Peyer's patch (tissue), 4 donors: ENCODE measurements around the gene RAB7A. TPM values are rescaled to one million over a fixed set of nuclear protein-coding genes. Genes with fewer than 3 reads are reported as not detected.
"Not testable (repeated sequence)": the region's sequence is repeated elsewhere in the genome, so short reads cannot be mapped to it uniquely, and the experiment has no call there.

Source experiments
- DNase-seq, 3 donors: peaks; one replicate each; pipeline ENCODE4 v3.0.0-alpha.2; 2017 to 2019
- H3K27ac ChIP-seq, 4 donors: fragments of 200-600 bp; sonication (generic); one replicate each; pipeline ENCODE4 v1.5.1; 2016 to 2019
- H3K27me3 ChIP-seq, 2 donors: fragments of 200-600 bp; sonication (generic); one replicate each; pipeline ENCODE4 v1.5.1; 2019
- H3K36me3 ChIP-seq, 3 donors: fragments of 200-600 bp; sonication (generic); one replicate each; pipeline ENCODE4 v1.5.1; 2016 to 2019
- H3K4me1 ChIP-seq, 4 donors: fragments of 200-600 bp; sonication (generic); one replicate each; pipeline ENCODE4 v1.5.1; 2016 to 2019
- H3K4me3 ChIP-seq, 4 donors: fragments of 200-600 bp; sonication (generic); 1 replicate in 3 of 4; 2 replicates in 1 of 4; pipeline ENCODE4 v1.5.1; 2016 to 2019; ENCODE audit warnings: mild to moderate bottlenecking in 1 of 4
- H3K9me3 ChIP-seq, 4 donors: fragments of 200-600 bp; sonication (generic); one replicate each; pipeline ENCODE4 v1.5.1; 2016 to 2019; ENCODE audit warnings: mild to moderate bottlenecking in 1 of 4
- POLR2A ChIP-seq, 2 donors: fragments of 450-650 bp; IDR thresholded peaks; one replicate each; pipeline ENCODE4 v1.5.1; 2017; ENCODE audit warnings: antibody characterized with exemption in 2 of 2, mild to moderate bottlenecking in 2 of 2, moderate library complexity in 2 of 2
- total RNA-seq, 4 donors: library from RNA; depleted of rRNA; stranded (reverse); fragments of >200 nt; gene quantifications; one replicate each; pipeline ENCODE4 v1.1.0, GENCODE V29; 2016
- TF ChIP-seq, protein P1 (sequence below), 6 experiments: fragments of 450-650 bp in 4 of 6; fragments of 200-600 bp in 2 of 6; sonication (generic) in 1 of 6; IDR thresholded peaks; one replicate each; pipeline ENCODE4 v1.5.1; 2017 to 2019; ENCODE audit warnings: antibody characterized with exemption in 6 of 6, mild to moderate bottlenecking in 3 of 6, moderate library complexity in 1 of 6

Gene RAB7A
- total RNA-seq, 4 donors from 2014 or later = 96.6 to 116 (median 99.4) TPM

DNA sequence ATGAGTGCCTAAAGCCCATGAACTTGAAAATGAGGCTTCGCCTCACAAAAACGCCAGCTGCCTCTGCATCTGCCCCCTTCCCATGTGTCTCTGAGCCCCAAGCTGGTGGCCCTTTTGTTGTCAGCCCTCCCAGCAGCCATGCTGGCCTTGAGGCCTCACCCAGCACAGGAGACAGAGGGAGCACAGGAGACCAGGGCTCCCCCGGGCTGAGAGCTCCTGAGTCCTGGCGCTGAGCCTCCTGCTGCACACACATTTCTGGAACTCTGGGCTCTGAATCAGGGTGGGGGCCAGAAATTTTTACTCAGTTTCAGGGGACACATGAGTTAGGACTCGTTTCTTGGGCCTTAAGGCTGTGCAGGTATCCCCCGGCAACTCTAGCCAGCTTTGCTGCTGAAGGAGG is 97.0 kb downstream of the RAB7A start:
- Histone ChIP-seq H3K4me3 (no peak overlapping the region), H3K36me3 (peaks cover 0 to 7% (median 0%) of the 10 kb centered on the region in 3 donors), H3K27ac (no peak overlapping the region), H3K9me3 (no peaks in the 10 kb centered on the region), H3K27me3 (no peaks in the 10 kb centered on the region), H3K4me1 (peaks cover 0 to 6% (median 0%) of the 10 kb centered on the region in 4 donors)
- TF ChIP-seq, protein P1, sequence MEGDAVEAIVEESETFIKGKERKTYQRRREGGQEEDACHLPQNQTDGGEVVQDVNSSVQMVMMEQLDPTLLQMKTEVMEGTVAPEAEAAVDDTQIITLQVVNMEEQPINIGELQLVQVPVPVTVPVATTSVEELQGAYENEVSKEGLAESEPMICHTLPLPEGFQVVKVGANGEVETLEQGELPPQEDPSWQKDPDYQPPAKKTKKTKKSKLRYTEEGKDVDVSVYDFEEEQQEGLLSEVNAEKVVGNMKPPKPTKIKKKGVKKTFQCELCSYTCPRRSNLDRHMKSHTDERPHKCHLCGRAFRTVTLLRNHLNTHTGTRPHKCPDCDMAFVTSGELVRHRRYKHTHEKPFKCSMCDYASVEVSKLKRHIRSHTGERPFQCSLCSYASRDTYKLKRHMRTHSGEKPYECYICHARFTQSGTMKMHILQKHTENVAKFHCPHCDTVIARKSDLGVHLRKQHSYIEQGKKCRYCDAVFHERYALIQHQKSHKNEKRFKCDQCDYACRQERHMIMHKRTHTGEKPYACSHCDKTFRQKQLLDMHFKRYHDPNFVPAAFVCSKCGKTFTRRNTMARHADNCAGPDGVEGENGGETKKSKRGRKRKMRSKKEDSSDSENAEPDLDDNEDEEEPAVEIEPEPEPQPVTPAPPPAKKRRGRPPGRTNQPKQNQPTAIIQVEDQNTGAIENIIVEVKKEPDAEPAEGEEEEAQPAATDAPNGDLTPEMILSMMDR (IDR thresholded peaks at IDR 0.05) = no peak
- TF ChIP-seq POLR2A (IDR thresholded peaks at IDR 0.05) = no peak
- no peak for DNase-seq

DNA sequence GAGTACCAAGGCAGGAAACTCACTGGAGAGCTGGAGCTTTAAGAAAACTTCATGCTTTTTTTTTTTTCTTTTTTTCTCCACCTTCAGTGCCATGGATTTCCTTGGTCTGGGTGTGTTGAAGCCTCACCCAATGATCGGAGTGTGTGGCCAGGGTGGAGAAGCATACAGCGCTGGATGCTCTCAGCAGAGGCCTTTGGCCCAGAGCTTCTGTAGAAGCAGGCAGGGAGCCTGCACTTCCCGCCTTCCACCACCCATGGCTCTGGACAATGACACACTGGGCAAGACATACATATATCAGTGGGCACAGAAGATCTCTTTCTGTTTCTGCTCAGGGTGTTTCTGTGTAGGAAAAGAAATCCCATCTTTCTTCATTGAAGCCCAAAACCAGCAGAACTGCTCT is 97.6 kb downstream of the RAB7A start:
- H3K27ac ChIP-seq = no peak overlapping the region
- H3K36me3 ChIP-seq = peaks cover 0 to 4% (median 0%) of the 10 kb centered on the region in 3 donors

DNA sequence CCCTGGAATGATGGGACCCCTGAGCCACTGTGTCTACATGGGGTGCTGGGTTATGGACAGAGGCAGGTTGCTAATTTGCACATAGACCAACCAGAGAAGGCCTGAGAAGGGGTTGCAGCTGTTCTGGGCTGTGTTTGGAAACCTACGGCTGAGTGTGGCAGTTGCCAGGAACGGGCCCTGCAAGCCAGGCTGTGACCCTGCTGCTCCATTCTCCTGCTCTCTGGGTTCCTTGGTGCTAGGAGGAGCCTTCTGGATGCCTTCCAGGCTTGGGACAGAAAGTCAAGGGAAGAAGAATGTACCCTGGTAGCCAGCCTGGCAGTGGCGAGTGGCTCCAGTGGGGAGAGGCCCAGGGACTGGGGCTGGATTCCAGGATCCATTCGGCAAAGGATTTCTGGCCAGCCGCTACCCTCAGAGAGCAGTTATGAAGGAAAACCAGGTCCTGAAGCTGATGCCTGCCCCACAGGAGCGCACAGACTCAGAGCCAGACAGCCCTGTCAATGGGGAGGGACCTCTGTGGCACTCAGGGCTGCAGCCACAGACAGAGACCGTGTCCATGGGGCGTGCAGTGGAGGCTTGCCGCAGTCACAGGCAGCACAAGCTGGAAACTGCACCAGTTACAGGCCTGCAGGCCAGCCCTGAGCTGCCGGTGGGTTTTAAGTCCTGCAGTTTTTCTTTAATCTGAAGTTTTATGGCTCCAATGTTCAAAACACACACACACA is 98.3 kb downstream of the RAB7A start:
- H3K36me3 ChIP-seq = peaks cover 0 to 2% (median 0%) of the 10 kb centered on the region in 3 donors
- no peak for DNase-seq
- no peaks in the 10 kb centered on the region for H3K27me3 ChIP-seq
- no peaks in the 10 kb centered on the region for H3K9me3 ChIP-seq
- H3K4me1 ChIP-seq = peaks cover 0 to 6% (median 0%) of the 10 kb centered on the region in 4 donors
- no peak overlapping the region for H3K27ac ChIP-seq
- H3K4me3 ChIP-seq = no peak overlapping the region
- TF ChIP-seq POLR2A (IDR thresholded peaks at IDR 0.05) = no peak
- TF ChIP-seq, protein P1 (IDR thresholded peaks at IDR 0.05) = no peak

More for the DNA sequence above, 97.6 kb downstream of the RAB7A start:
- no peaks in the 10 kb centered on the region for H3K27me3 ChIP-seq
- H3K4me3 ChIP-seq = no peak overlapping the region
- no peaks in the 10 kb centered on the region for H3K9me3 ChIP-seq
- H3K4me1 ChIP-seq = peaks cover 0 to 6% (median 0%) of the 10 kb centered on the region in 4 donors
- no peak for TF ChIP-seq POLR2A (IDR thresholded peaks at IDR 0.05)
- TF ChIP-seq, protein P1 (IDR thresholded peaks at IDR 0.05) = no peak
- no peak for DNase-seq

DNA sequence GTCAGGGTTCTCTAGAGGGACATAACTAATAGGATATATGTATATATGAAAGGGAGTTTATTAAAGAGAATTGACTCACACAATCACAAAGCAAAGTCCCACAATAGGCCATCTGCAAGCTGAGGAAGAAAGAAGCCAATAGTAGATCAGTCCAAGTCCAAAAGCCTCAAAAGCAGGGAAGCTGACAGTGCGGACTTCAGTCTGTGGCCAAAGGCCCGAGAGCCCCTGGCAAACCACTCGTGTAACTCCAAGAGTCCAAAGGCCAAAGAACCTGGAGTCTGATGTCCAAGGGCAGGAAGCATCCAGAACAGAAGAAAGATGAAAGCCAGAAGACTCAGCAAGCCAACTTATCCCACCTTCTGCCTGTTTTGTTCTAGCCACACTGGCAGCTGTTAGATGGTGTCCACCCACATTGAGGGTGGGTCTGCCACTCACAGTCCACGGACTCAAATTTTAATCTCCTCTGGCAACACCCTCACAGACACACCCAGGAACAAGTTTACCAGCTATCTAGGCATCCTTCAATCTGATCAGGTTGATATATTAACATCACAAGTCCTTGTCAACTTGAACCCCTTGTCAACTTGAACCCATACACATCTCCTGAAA is 99.2 kb downstream of the RAB7A start:
- no peak for DNase-seq
- no peak overlapping the region for H3K27ac ChIP-seq

DNA sequence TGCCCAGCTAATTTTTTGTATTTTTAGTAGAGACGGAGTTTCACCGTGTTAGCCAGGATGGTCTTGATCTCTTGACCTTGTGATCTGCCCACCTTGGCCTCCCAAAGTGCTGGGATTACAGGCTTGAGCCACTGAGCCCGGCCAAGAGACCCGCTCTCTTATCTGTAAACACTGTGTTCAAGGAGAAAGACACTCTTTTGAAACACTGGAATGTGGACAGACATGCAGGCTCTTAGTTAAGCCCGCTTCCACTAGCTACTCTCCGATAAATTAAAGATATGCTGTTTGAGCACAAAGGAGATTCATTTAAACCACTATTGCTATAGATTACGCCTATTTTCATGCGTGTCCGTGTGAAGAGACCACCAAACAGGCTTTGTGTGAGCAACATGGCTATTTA is 103.1 kb downstream of the RAB7A start:
- not testable (repeated sequence) for H3K9me3 ChIP-seq, DNase-seq, H3K27me3 ChIP-seq, H3K27ac ChIP-seq, H3K36me3 ChIP-seq, H3K4me3 ChIP-seq, H3K4me1 ChIP-seq

More for the DNA sequence above, 99.2 kb downstream of the RAB7A start:
- no peaks in the 10 kb centered on the region for H3K27me3 ChIP-seq
- no peaks in the 10 kb centered on the region for H3K9me3 ChIP-seq
- no peak overlapping the region for H3K4me3 ChIP-seq
- no peak for TF ChIP-seq POLR2A (IDR thresholded peaks at IDR 0.05)
- TF ChIP-seq, protein P1 (IDR thresholded peaks at IDR 0.05) = no peak
- H3K36me3 ChIP-seq = no peaks in the 10 kb centered on the region
- H3K4me1 ChIP-seq = peaks cover 0 to 6% (median 0%) of the 10 kb centered on the region in 4 donors

DNA sequence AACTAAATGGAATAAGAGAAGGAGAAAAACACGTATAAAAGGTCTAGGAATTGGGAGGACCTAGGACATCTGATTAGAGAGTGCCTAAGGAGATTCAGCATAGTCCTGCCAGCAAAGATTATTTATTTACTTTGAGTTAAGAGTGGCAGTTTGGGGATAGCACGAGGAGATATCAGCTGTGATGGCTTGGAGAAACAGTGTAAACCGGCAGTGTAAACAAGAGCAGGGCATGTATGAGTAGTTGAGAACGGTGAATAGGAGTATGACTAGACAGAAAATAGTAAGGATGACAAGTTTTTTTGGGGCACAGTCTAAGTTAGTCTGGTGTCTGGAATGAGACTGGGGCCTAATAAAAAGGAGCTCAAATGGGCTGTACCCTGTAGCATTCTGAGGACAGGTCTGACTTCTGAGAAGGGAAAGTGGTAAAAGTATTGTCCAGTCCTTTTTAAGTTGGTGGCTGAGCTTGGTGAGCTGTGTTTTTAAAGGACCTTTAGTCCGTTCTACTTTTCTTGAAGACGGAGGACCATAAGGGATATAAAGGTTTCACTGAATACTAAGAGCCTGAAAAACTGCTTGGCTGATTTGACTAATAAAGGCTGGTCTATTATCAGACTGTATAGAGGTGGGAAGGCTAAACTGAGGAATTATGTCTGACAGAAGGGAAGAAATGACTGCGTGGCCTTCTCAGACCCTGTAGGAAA is 104.1 kb downstream of the RAB7A start:
- not testable (repeated sequence) for H3K9me3 ChIP-seq, H3K4me1 ChIP-seq, H3K36me3 ChIP-seq, H3K4me3 ChIP-seq, DNase-seq, H3K27me3 ChIP-seq, H3K27ac ChIP-seq

DNA sequence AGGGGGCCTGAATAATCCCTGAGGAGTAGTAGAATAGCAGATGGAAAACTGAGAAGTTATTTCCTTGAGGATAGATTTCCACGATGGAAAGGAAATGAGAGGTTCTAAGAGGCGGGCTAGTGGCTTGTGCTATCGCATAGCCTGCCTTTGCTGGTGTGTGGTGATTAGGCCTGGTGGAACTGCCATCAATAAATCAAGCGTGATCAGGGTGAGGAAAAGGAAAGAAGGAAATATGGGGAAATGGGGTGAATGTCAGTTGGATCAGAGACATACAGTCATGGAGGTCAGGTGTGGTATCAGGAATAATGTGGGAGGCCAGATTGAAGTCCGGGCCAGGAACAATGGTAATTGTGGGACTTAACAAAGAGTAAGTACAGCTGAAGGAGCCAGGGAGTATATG is 104.8 kb downstream of the RAB7A start:
- not testable (repeated sequence) for H3K27me3 ChIP-seq, DNase-seq, H3K4me3 ChIP-seq, H3K4me1 ChIP-seq, H3K36me3 ChIP-seq, H3K27ac ChIP-seq, H3K9me3 ChIP-seq

DNA sequence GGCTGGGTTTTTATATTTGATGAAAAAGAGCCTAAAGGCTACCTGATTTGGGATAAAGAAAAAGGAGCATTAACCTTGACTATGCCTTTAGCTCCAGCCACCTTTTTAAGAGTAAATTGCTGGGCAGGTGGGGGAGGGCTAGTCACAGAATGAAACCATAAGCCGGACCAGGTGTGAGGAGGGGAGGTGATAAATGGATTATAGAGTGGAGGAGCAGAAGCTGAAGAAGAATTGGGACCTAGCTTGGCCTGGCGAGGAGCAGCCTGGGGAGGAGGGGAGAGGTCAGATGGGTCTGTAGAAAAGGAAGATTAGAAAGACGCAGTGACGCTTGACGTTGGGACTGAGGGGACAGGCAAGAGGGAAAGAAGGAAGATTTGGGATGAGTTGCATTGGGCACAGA is 107.0 kb downstream of the RAB7A start:
- H3K27me3 ChIP-seq, H3K4me1 ChIP-seq, H3K9me3 ChIP-seq, H3K27ac ChIP-seq, H3K4me3 ChIP-seq, DNase-seq, H3K36me3 ChIP-seq: not testable (repeated sequence)
